LNCaP clone FGC (cell line): ENCODE results near the gene SCAF1.
A peak's percentile ranks its signal among the peaks of the same experiment; 100 is the strongest.

ENCODE experiments used
- DNase-seq: peaks from one replicate; pipeline ENCODE4 v3.0.0-alpha.2; 2011; ENCODE audit warnings: low read depth
- H3K4me3 ChIP-seq: 2 replicates; pipeline ENCODE4 v1.5.1; 2011; ENCODE audit warnings: mild to moderate bottlenecking, low read depth, low read length, control low read depth
- CTCF ChIP-seq: IDR thresholded peaks from 2 replicates; pipeline ENCODE4 v1.5.1; 2012; ENCODE audit warnings: mild to moderate bottlenecking; ENCODE audit not compliant: control insufficient read depth, insufficient read depth; ENCODE audit errors: extremely low read depth

SCAF1 gene

DNA sequence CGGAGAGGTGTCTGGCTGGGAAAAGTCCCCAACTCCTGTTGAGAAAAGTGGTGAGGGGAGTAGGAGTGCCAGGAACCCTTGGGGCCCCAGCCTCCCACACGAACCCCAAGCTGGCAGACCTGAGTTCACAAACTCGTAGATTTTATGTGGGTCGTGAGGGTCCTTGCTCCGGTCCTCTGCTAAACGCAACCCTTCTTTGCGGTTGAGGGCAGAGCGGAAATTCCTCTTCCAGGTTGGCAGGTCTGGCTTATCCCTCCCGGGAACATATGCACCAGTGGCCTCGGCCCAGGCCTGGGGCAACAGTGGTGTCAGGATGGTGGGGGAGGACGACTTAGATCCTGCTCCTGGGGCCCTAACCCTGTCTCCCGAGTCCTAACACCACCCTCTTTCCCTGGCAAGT, 21.2 kb downstream of the SCAF1 start:
- no peak overlapping the region for H3K4me3 ChIP-seq
- no peak for TF ChIP-seq CTCF
- no peak for DNase-seq

DNA sequence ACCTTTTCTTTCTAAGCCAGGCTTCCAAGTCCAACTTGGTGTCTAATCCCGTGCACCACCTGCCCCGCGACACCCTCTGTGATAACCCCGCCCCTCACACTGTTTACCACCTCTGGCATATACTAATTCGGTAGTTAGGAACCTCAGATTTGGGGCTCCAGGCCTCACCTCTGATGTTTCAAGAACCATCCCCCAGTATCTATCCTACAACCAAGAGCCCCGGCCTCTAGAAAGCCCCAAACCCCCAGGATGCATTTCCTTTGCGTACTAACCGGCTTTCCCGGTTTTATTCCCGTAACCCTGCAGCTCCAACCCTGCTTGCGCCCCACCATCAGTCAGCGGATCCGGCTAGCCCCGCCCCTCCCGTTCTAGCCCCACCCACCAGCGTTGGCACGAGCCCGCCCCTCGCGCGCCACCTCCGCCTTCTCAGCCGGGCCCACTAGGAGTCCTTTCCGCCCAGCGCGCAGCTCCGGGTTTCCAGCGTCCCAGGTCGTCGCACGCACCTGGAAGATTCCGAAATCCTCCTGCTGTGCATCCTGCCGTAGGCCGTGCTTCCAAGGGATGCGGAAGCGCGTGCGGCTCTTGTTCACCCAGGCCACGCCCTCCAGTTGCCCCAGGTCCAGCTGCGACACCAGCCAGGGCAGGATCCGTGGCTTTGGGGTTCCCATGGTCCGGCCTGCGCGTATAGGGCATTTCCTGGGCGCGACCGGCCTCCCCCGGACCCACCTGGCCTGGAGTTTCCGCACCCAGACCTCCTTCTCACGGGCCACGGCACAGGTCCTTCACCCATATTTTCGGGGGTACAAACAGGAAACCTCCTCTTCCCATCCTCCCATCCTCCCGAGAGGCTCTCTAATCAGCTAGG, 22.4 kb downstream of the SCAF1 start:
- no peak for TF ChIP-seq CTCF
- peak overlapping the region; percentile 94 for H3K4me3 ChIP-seq
- peak; percentile 84 for DNase-seq

DNA sequence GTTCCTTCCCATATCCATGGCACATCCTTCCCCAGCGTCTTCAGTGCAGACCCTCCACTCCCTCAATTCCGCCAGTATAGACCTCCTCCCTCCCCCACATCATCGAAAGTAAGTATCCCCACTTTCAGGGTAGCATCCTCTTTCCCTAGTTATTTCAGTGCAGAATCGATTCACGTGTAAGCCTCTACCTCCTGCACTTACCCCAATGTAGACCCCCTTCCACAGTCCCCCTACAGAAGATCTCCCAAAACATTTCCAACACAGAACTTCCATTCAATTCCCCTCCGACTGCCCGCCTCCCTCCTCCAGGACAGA, 23.0 kb downstream of the SCAF1 start:
- H3K4me3 ChIP-seq, result peak overlapping the region; percentile 94
- no peak for TF ChIP-seq CTCF
- no peak for DNase-seq

DNA sequence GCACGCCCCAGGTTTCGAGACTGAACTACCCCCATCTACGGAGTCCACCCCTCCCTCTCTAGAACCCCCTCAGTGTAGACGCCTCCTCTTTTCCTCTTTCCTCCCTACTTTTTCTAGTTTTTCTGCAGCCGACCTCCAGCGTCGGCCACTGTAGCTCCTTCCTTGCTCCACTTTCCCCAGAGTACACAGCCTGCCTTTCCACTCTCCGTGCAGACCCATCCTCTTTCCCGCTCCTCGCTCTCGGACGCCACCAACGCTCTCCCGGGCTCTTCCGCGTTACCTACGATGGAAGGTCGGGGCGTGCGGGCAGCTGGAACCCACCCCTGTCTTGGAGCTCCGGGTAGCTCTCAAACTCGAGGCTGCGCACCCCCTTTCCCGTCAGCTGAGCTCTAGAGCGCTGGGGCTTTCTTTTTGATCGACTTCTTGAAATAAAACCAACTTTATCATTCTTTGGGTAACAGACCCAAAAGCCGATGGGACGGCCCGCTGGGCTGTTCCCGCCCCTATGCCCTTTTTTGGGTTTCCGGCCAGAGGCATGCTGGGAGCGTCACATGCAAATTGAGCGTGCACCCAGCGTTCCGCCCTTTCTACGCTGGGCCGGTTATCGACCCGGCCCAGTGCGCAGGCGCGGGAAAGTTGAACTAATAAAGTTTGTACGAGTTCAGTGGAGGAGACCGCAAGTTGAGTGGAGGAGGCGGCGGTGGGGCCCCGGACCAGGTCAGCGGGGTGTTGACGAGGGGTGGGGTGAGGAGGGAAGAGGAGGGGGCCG, 23.5 kb downstream of the SCAF1 start, which contains the start of the genes BCL2L12 and IRF3:
Gene BCL2L12 (plus strand): TSS at position 583 of the 769 bp plus-strand sequence. CDS start 760 bp downstream, outside the sequence.
Gene IRF3 (minus strand): TSS at position 507 of the 769 bp plus-strand sequence. CDS start 1,019 bp downstream, outside the sequence.
- DNase-seq, result peak; percentile 79
- peak within 1 kb of the TSS; percentile 94 for H3K4me3 ChIP-seq
- no peak for TF ChIP-seq CTCF

DNA sequence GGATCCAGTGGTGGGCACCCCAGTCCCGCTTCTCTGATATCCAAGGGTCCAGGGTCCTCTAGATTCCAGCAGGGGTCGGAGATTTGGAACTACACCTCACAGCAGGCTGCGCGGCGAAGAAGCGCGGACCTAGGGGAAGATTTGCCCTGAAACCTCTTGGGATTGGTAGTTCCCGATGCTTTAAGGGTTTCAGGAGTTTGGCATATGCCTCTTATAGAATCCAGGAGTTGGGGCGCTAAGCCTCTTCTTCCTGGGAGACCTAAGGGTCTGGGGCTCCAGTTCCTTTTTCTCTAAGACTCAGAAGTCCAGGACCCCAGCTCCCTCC, 24.1 kb downstream of the SCAF1 start:
- H3K4me3 ChIP-seq, result peak overlapping the region; percentile 94
- no peak for TF ChIP-seq CTCF
- DNase-seq, result no peak

GRCh38 chr19:49667473-49667872, 25.5 kb downstream of the SCAF1 start:
- TF ChIP-seq CTCF, result no peak
- no peak overlapping the region for H3K4me3 ChIP-seq
- DNase-seq, result no peak

GRCh38 chr19:49669516-49669915, 27.5 kb downstream of the SCAF1 start:
- DNase-seq, result no peak
- TF ChIP-seq CTCF, result no peak
- no peak overlapping the region for H3K4me3 ChIP-seq
